Tongue (tissue), 2 donors: ENCODE results near the gene PRKN. TPM values are rescaled to one million over a fixed set of nuclear protein-coding genes. Genes with fewer than 3 reads are reported as not detected.

Source experiments
- DNase-seq: peaks from one replicate; pipeline ENCODE4 v3.0.0-alpha.2; 2015
- total RNA-seq: library from RNA; depleted of rRNA; stranded (reverse); fragments of >200 nt; gene quantifications from one replicate; pipeline ENCODE4 v1.2.3, GENCODE V29; 2014

The PRKN gene
- total RNA-seq, 1 donor from 2014 or later = 7.0 TPM

- no peak for DNase-seq
These were observed 1351.2 kb downstream of the PRKN start for GRCh38 chr6:161376367-161376766.

- peak; percentile 59 for DNase-seq
These were observed 1352.3 kb downstream of the PRKN start for GRCh38 chr6:161374971-161375873.

GRCh38 chr6:161373905-161374451 lies 1353.6 kb downstream of the PRKN start:
- DNase-seq = peak; percentile 85

- no peak for DNase-seq
These were observed 1355.2 kb downstream of the PRKN start for GRCh38 chr6:161372422-161372793.

- DNase-seq = peak; percentile 81
These were observed 1356.7 kb downstream of the PRKN start for GRCh38 chr6:161370880-161371279.

- no peak for DNase-seq
These were observed 1358.2 kb downstream of the PRKN start for GRCh38 chr6:161369339-161369738.

GRCh38 chr6:161368514-161368913 lies 1359.1 kb downstream of the PRKN start:
- no peak for DNase-seq

GRCh38 chr6:161367472-161367871 lies 1360.1 kb downstream of the PRKN start:
- no peak for DNase-seq

GRCh38 chr6:161366301-161366923 lies 1361.2 kb downstream of the PRKN start:
- DNase-seq = no peak

- DNase-seq = no peak
These were observed 1361.9 kb downstream of the PRKN start for GRCh38 chr6:161365633-161366032.

GRCh38 chr6:161363286-161363685 lies 1364.3 kb downstream of the PRKN start:
- no peak for DNase-seq

- no peak for DNase-seq
These were observed 1365.3 kb downstream of the PRKN start for GRCh38 chr6:161362266-161362665.

- DNase-seq = no peak
These were observed 1366.0 kb downstream of the PRKN start for GRCh38 chr6:161361529-161361928.

- DNase-seq = no peak
These were observed 1367.0 kb downstream of the PRKN start for GRCh38 chr6:161360520-161360919.

GRCh38 chr6:161359618-161359945 lies 1368.0 kb downstream of the PRKN start:
- no peak for DNase-seq

GRCh38 chr6:161356167-161356854 lies 1371.3 kb downstream of the PRKN start:
- no peak for DNase-seq

GRCh38 chr6:161355696-161356095 lies 1371.9 kb downstream of the PRKN start:
- no peak for DNase-seq

GRCh38 chr6:161354956-161355355 lies 1372.6 kb downstream of the PRKN start:
- DNase-seq = no peak

- peak; percentile 56 for DNase-seq
These were observed 1373.2 kb downstream of the PRKN start for GRCh38 chr6:161354276-161354840.

GRCh38 chr6:161353208-161353613 lies 1374.4 kb downstream of the PRKN start:
- peak; percentile 22 for DNase-seq

- no peak for DNase-seq
These were observed 1375.7 kb downstream of the PRKN start for GRCh38 chr6:161351858-161352257.

- DNase-seq = no peak
These were observed 1377.7 kb downstream of the PRKN start for GRCh38 chr6:161349886-161350285.

GRCh38 chr6:161348628-161348994 lies 1379.0 kb downstream of the PRKN start:
- no peak for DNase-seq
